Amniotic epithelial cell (primary cell): Measurements from ENCODE around the gene RGMA.

Experiments
- DNase-seq: peaks from one replicate; pipeline ENCODE4 v3.0.0-alpha.2; 2010; ENCODE audit warnings: low read depth

RGMA gene

DNA sequence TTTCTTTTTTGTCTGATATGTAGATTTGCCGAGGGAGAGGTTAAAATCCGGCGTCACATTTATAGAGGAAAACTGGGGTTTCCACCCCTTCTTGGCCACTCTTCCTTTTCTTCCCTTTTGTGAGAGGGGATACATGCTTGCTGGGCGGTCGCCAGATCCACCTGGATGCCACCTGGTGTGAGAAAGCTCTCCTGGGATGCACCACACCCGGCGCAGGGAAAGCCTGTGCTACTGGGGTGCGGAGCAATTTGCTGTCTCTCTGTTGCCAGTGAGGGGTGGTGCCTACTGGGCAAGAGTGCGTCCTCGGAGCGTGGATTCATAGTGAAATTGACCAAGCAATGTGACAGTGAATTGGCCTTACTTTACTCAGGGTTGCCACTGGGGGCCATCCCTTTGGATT is 2.5 kb upstream of the RGMA start:
- no peak for DNase-seq

- DNase-seq: no peak
These were observed 805 bp upstream of the RGMA start for GRCh38 chr15:93089727-93090305.

DNA sequence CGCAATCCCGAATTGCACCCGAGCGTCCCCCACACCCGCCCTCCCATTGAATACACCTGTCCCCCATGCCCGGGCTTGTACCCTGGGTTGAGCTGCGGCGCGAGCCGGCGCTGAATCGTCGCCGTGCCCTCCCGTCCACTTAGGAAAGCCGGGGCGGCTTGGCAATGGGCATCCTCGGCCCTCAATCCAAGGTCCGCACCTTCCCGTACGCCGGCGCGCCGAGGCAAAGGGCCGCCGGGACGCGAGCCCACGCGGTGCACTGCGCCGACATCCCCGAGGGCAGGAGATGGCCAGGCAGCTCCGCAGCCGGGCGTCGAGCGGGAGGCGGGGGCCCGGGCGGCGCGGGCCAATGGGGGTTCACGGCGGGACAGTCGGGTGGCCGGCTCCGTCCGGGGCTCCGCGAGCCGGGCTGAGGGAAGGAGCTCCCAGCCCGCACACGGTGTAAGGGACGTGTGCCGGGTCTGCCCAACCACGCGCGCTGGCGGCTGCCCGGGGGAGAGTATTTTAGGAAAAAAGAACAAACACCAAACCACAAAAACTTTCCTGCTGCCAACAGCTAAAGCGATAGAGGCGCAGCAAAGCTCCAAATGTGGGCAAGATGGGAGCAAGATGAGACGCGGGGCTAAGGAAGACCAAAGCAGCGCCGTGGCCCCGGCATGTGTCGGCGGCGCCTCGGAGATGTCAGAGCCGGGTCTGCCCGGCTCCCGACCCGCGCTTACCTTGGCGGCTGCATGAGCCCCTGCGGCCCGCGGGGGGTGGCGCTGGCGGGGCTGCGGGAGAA is 621 bp downstream of the RGMA start:
- DNase-seq: peak; percentile 4

- DNase-seq: peak; percentile 29
These were observed 1.2 kb downstream of the RGMA start for GRCh38 chr15:93087825-93088199.

GRCh38 chr15:93086791-93087190 is 2.2 kb downstream of the RGMA start:
- DNase-seq: no peak

- no peak for DNase-seq
These were observed 3.3 kb downstream of the RGMA start for GRCh38 chr15:93085692-93086091.

DNA sequence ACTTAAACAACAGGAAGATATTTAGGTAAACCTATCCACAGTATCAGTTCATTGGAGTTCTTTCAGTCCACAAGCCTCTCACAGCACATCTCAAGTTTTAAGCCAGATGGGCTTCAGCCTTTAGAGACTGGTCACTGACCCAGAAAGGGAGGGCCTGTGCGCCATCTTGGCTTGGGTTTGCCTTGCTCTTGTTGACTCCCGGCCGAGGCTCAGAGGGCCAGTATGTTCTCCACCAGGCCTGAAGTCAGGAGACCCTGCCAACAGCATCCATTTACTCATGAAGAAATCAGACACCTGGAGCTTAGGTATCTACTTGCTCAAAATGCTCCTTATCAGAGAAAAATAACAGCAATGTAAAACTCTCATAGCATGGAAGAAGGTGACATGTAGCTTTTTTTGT is 6.2 kb downstream of the RGMA start:
- no peak for DNase-seq

DNA sequence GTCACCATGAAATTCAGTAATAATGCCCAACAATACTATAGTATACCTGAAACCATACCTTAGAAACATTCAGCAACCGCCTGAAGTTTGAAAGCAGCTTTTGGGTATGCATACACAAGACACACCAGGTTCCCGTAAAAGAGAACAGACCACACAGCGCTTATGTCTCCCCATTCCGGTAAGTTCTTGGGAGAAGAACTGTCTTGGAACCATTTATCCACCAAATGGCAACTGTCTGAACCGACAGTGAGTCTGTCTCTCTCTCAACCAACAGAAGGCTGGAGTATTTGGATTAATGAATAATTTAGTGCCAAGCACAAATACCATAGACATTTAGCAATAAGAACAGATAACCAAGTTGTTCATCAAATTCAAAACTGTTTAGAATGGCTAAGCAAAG is 7.6 kb downstream of the RGMA start:
- DNase-seq: no peak

GRCh38 chr15:93080451-93080850 is 8.6 kb downstream of the RGMA start:
- DNase-seq: no peak

DNA sequence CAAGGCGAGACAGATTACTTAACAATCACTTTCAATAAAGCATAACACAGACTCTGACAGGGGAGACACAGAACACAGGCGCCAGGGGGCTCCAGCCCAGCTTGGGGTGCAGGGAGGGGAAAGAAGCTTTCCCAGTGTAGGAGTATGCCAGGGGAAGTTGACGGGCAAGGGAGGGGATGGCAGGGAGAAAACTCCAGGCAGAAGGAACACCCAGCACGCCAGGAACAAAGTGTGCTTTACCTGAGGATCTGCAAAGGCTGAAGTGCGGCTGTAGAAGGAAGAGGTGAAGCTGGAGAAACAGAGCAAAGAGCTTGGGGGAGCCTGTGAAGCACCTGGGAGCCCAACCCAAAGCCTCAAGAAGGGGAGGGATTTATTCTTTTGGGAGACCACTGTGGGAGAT is 12.1 kb downstream of the RGMA start:
- DNase-seq: no peak

DNA sequence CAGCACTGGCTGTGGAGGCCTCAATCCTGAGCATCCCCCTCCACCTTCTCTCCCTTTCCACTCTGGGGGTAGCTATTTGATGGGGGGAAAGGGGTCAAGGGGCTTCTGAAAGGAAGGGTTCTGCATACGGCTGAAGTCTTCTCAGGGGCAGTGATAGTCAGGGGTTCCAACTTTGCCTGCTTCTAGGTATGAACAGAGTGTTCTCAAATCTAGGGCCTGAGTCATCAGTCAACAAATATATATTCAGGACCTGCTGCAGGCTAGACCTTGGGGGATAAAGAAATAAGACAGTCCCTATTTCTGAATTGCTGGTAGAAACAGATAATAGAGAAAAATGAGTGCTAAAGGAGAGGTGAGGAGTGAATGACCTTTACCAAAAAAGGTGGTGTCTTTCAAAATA is 12.8 kb downstream of the RGMA start:
- DNase-seq: no peak

GRCh38 chr15:93074599-93074998 is 14.4 kb downstream of the RGMA start:
- DNase-seq: no peak

- no peak for DNase-seq
These were observed 15.5 kb downstream of the RGMA start for GRCh38 chr15:93073465-93073952.

- DNase-seq: peak; percentile 41
These were observed 16.3 kb downstream of the RGMA start for GRCh38 chr15:93072411-93073394.

- no peak for DNase-seq
These were observed 17.0 kb downstream of the RGMA start for GRCh38 chr15:93072011-93072410.

DNA sequence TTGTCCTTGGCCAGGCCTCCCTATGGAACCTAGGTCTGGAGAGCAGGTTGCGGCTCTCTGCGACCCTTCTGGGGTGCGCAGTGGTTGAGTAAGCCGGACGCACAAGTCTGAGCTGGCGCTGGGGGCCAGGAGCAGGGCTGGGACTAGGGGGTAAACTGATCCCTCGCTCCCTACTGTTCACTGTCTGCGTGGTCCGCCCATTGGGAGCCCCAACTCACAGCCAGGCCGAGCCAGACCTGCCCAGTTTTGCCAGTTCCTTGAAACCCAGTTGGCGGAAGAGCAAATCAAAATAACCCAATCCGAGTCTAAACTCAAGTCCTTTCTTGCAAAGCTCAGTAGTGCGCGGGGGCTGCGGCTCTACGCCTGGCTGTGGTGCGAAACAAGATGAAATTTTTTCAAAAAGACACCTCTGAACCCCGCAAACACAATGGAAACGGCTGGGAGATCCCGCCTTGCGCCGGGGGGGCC is 17.5 kb downstream of the RGMA start:
- DNase-seq: no peak

GRCh38 chr15:93070551-93071296 is 18.3 kb downstream of the RGMA start:
- no peak for DNase-seq

- no peak for DNase-seq
These were observed 18.9 kb downstream of the RGMA start for GRCh38 chr15:93070132-93070531.

DNA sequence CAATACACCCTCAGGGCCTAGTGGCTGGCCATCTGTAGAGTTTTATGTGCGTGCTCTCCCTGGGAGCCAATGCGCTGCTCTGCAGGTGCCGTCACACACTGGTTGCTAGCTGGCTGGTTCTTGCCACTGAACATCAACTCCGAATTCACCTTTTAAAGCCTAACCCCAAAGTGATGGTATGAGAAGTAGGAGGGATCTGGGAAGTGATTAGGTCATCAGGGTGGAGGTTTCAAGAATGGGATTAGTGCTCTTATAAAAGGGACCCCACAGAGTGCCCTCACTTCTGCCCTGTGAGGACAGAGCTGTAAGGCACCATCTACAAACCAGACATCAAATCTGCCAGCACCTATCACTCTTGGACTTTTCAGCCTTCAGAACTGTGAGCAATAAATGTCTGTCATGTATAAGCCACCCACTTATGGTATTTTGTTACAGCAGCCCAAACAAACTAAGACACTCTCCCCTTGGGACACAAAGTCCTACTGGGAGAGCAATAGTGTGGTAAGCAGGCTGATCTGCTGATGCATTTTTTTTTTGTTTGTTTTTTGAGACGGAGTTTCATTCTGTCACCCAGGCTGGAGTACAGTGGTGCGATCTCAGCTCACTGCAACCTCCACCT is 20.3 kb downstream of the RGMA start:
- no peak for DNase-seq

DNA sequence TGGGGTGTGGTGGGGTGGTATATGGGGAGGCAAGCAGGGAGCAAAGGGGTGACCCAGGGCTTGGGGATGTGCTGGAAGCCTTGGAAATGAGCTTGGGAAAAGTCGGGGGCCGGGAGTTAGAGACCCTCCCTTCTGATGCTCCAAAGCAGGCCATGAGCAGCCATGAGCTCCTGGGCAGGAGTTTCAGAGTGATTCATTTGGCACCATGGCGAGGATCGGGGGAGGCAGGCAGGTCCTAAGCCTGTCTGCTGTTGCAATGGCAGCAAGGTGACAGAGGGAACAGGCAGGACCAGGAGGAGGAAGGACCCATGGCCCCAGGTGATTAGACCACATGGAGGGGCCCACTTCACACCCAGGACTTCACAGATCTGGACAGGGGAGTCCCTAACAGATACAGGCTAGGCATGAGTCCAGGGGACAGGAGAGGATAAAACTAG is 21.3 kb downstream of the RGMA start:
- no peak for DNase-seq
